GM18502 (cell line): ENCODE results near the gene SPATA6L.
"Not testable (repeated sequence)": the region's sequence is repeated elsewhere in the genome, so short reads cannot be mapped to it uniquely, and the experiment has no call there.

Source experiments
- ATAC-seq: cut with Tn5 transposase; IDR thresholded peaks from one replicate; pipeline ENCODE4 v1.9.1; 2021; ENCODE audit warnings: mild to moderate bottlenecking; ENCODE audit not compliant: unreplicated experiment, poor library complexity

The SPATA6L gene

GRCh38 chr9:4642351-4642750 is 23.9 kb downstream of the SPATA6L start:
- no peak for ATAC-seq

- ATAC-seq, result no peak
Observed at GRCh38 chr9:4640027-4640426, 26.3 kb downstream of the SPATA6L start.

- no peak for ATAC-seq
Observed at GRCh38 chr9:4639420-4639819, 26.9 kb downstream of the SPATA6L start.

GRCh38 chr9:4638968-4639367 is 27.3 kb downstream of the SPATA6L start:
- no peak for ATAC-seq

GRCh38 chr9:4630836-4631235 is 35.4 kb downstream of the SPATA6L start:
- no peak for ATAC-seq

- no peak for ATAC-seq
Observed at GRCh38 chr9:4622016-4622415, 44.3 kb downstream of the SPATA6L start.

GRCh38 chr9:4620881-4621555 is 45.3 kb downstream of the SPATA6L start:
- no peak for ATAC-seq

GRCh38 chr9:4620057-4620765 is 46.1 kb downstream of the SPATA6L start:
- no peak for ATAC-seq

GRCh38 chr9:4618700-4619099 is 47.6 kb downstream of the SPATA6L start:
- no peak for ATAC-seq

- ATAC-seq, result no peak
Observed at GRCh38 chr9:4617752-4618151, 48.5 kb downstream of the SPATA6L start.

- no peak for ATAC-seq
Observed at GRCh38 chr9:4615778-4616177, 50.5 kb downstream of the SPATA6L start.

GRCh38 chr9:4615251-4615650 is 51.0 kb downstream of the SPATA6L start:
- ATAC-seq, result no peak

- no peak for ATAC-seq
Observed at GRCh38 chr9:4614627-4615026, 51.7 kb downstream of the SPATA6L start.

GRCh38 chr9:4606033-4606432 is 60.2 kb downstream of the SPATA6L start:
- not testable (repeated sequence) for ATAC-seq

- peak; percentile 83 for ATAC-seq
Observed at GRCh38 chr9:4604678-4605095, 61.6 kb downstream of the SPATA6L start.

GRCh38 chr9:4603830-4604229 is 62.5 kb downstream of the SPATA6L start:
- no peak for ATAC-seq

GRCh38 chr9:4600368-4600767 is 65.9 kb downstream of the SPATA6L start:
- no peak for ATAC-seq

GRCh38 chr9:4596165-4596922 is 69.9 kb downstream of the SPATA6L start:
- ATAC-seq, result peak; percentile 74

- no peak for ATAC-seq
Observed at GRCh38 chr9:4594994-4595393, 71.3 kb downstream of the SPATA6L start.

GRCh38 chr9:4594545-4594944 is 71.7 kb downstream of the SPATA6L start:
- ATAC-seq, result no peak

- ATAC-seq, result no peak
Observed at GRCh38 chr9:4592886-4593285, 73.4 kb downstream of the SPATA6L start.
